GM12878 (cell line): ENCODE data around the gene GALNT18. TPM values are rescaled to one million over a fixed set of nuclear protein-coding genes. Genes with fewer than 3 reads are reported as not detected.

Experiments
- ATAC-seq: fragments of 200-7000 bp; cut with Tn5 transposase; 3 replicates; pipeline ENCODE4 v1.9.1; 2020; ENCODE audit warnings: mild to moderate bottlenecking, moderate library complexity
- BruUV-seq: library from RNA; stranded (reverse); fragments of 400-500 nt; replicated peaks from 2 replicates; lab custom pipeline; 2021; lab: Mats Ljungman, UMichigan
- CTCF ChIA-PET: fragments of 300-600 bp; sonication (Branson Sonifier 250); formaldehyde crosslinking; extraction: SDS; loops from one replicate; lab custom pipeline; 2021; ENCODE audit warnings: inconsistent platforms; lab: Yijun Ruan, JAX
- POLR2A ChIA-PET: fragments of 350-600 bp; formaldehyde crosslinking; extraction: SDS; loops from one replicate; lab custom pipeline; 2021; ENCODE audit warnings: inconsistent platforms; lab: Charles Lee
- RAD21 ChIA-PET: fragments of 300-600 bp; sonication (Branson Sonifier 250); formaldehyde crosslinking; loops from one replicate; lab custom pipeline; 2023; ENCODE audit warnings: antibody characterized with exemption; ENCODE audit not compliant: unreplicated experiment; lab: Charles Lee
- SMC1A ChIA-PET: fragments of 300-600 bp; sonication (Branson Sonifier 250); formaldehyde crosslinking; loops from one replicate; lab custom pipeline; 2023; ENCODE audit not compliant: unreplicated experiment, uncharacterized antibody; lab: Charles Lee
- DNase-seq: peaks from one replicate; pipeline ENCODE4 v3.0.0-alpha.2; 2011; ENCODE audit warnings: low read depth, low spot score
- FAIRE-seq: peaks from 3 replicates; lab custom pipeline; 2011; peaks lifted over from hg19 to GRCh38; lab: Jason Lieb, UNC
- H2AFZ ChIP-seq: 2 replicates; pipeline ENCODE4 v1.6.0; 2011; ENCODE audit warnings: low read depth, low read length, control low read depth; ENCODE audit not compliant: control insufficient read depth
- H3K27ac ChIP-seq: 2 replicates; pipeline ENCODE4 v1.5.1; 2011; ENCODE audit warnings: control low read depth; ENCODE audit not compliant: control insufficient read depth, insufficient read depth
- H3K27me3 ChIP-seq, 2 experiments: replicated peaks in 1 of 2; 2 replicates each; pipeline versions ENCODE4 v1.6.0 to v1.6.1; 2011; ENCODE audit warnings: low read length in 1 of 2; ENCODE audit not compliant: control insufficient read depth in 2 of 2, insufficient read depth in 2 of 2
- H3K36me3 ChIP-seq, 2 experiments: 2 replicates each; pipeline ENCODE4 v1.5.1; 2011; ENCODE audit warnings: low read length in 1 of 2; ENCODE audit not compliant: control insufficient read depth in 2 of 2, insufficient read depth in 2 of 2
- H3K4me1 ChIP-seq: 2 replicates; pipeline ENCODE4 v1.6.1; 2011; ENCODE audit warnings: mild to moderate bottlenecking, low read length, moderate library complexity, mixed read lengths; ENCODE audit not compliant: control insufficient read depth, insufficient read depth
- H3K4me2 ChIP-seq: 2 replicates; pipeline ENCODE4 v1.6.0; 2011; ENCODE audit warnings: control low read depth; ENCODE audit not compliant: control insufficient read depth, insufficient read depth
- H3K4me3 ChIP-seq: fragments of 200-600 bp; sonication (generic); 2 replicates; pipeline ENCODE4 v1.5.1; 2016
- H3K79me2 ChIP-seq: 2 replicates; pipeline ENCODE4 v1.6.0; 2011; ENCODE audit warnings: low read length; ENCODE audit not compliant: control insufficient read depth, insufficient read depth
- H3K9ac ChIP-seq: 2 replicates; pipeline ENCODE4 v1.8.0; 2011; ENCODE audit warnings: low read length, control low read depth, mixed read lengths; ENCODE audit not compliant: control insufficient read depth, insufficient read depth
- H3K9me3 ChIP-seq: replicated peaks from 3 replicates; pipeline ENCODE4 v1.5.1; 2011; ENCODE audit warnings: mild to moderate bottlenecking, low read length; ENCODE audit not compliant: control insufficient read depth, insufficient read depth
- H4K20me1 ChIP-seq: 2 replicates; pipeline ENCODE4 v1.6.0; 2011; ENCODE audit not compliant: control insufficient read depth, insufficient read depth
- BCL11A ChIP-seq: IDR thresholded peaks from 2 replicates; pipeline ENCODE4 v1.6.1; 2011; ENCODE audit warnings: low read depth, low read length
- GABPA ChIP-seq: IDR thresholded peaks from 2 replicates; pipeline ENCODE4 v1.6.1; 2014; ENCODE audit warnings: antibody characterized with exemption, low read depth, mild to moderate bottlenecking, inconsistent platforms
- KAT2A ChIP-seq: conservative IDR thresholded peaks from 2 replicates; pipeline ENCODE4 v1.6.1; 2011; ENCODE audit warnings: low read depth, low read length; ENCODE audit not compliant: control insufficient read depth
- PML ChIP-seq: IDR thresholded peaks from 2 replicates; pipeline ENCODE4 v1.6.1; 2012; ENCODE audit warnings: low read length, inconsistent platforms
- POLR2A ChIP-seq: IDR thresholded peaks from 2 replicates; pipeline ENCODE4 v1.6.1; 2011; ENCODE audit warnings: low read depth, mild to moderate bottlenecking, low read length
- RFX5 ChIP-seq: IDR thresholded peaks from 2 replicates; pipeline ENCODE4 v1.6.1; 2011; ENCODE audit warnings: low read depth, low read length, improper control_type of control experiment
- TARDBP ChIP-seq: IDR thresholded peaks from 2 replicates; pipeline ENCODE4 v1.6.1; 2016; ENCODE audit warnings: borderline replicate concordance
- WGBS: methylation state at CpG from one replicate; pipeline ENCODE4 v1.1.6; 2016; ENCODE audit warnings: low lambda C conversion rate; ENCODE audit not compliant: insufficient replicate concordance, insufficient coverage; ENCODE audit errors: missing lambda C conversion rate; 5-methylcytosine and 5-hydroxymethylcytosine counted together
- in situ Hi-C: fragments of 300-500 bp; cut with MboI; formaldehyde crosslinking; loops from 9 replicates; pipeline ENCODE4 v1.14.3; 2018; ENCODE audit warnings: mixed read lengths
- intact Hi-C: fragments of 100-400 bp; cut with micrococcal nuclease; formaldehyde crosslinking; loops from one replicate; pipeline ENCODE4 v1.14.2; 2022; ENCODE audit not compliant: unreplicated experiment
- polyA plus RNA-seq, 11 experiments: library from polyadenylated mRNA; depleted of rRNA in 4 of 11; unstranded in 6 of 11; stranded (reverse) in 5 of 11; fragments of >200 nt; fragmentation: Nextera tagmentation in 4 of 11; fragmentation: Illumina TruSeq in 1 of 11; extraction: Ambion mirVana in 4 of 11; extraction: Trizol in 1 of 11; gene quantifications; 1 replicate in 1 of 11; 2 replicates in 10 of 11; pipeline versions ENCODE4 v1.2.1 to v1.2.3, GENCODE V29; 2011 to 2016; ENCODE audit warnings: inconsistent platforms in 2 of 11, missing spikeins in 2 of 11, low read depth in 1 of 11
- total RNA-seq, 4 experiments: library from RNA; depleted of rRNA in 3 of 4; stranded (reverse); fragments of >200 nt in 3 of 4; fragmentation: Illumina TruSeq in 1 of 4; extraction: Trizol in 1 of 4; gene quantifications; 2 replicates each; pipeline versions ENCODE4 v1.2.1 to v1.2.3, GENCODE V29; 2013 to 2021
- TF ChIP-seq, protein P1 (sequence below): fragments of 450-650 bp; conservative IDR thresholded peaks from 2 replicates; pipeline ENCODE4 v1.6.1; 2017; ENCODE audit warnings: mild to moderate bottlenecking, moderate library complexity
- TF ChIP-seq, protein P2 (sequence below): IDR thresholded peaks from 2 replicates; pipeline ENCODE4 v1.6.1; 2012; ENCODE audit warnings: low read depth, low read length, improper control_type of control experiment
- TF ChIP-seq, protein P3 (sequence below): IDR thresholded peaks from 2 replicates; pipeline ENCODE4 v1.6.1; 2012; ENCODE audit warnings: low read depth, low read length, improper control_type of control experiment
- TF ChIP-seq, protein P4 (sequence below): fragments of 450-650 bp; IDR thresholded peaks from 2 replicates; pipeline ENCODE4 v1.6.1; 2017; ENCODE audit warnings: mild to moderate bottlenecking, moderate library complexity

Gene GALNT18
- total and polyA plus RNA-seq, 10 of the 15 experiments (the other 5 are each of a cell fraction or from before 2014, with no cell fraction given) = 1.2 to 14.2 (median 6.3) TPM

DNA sequence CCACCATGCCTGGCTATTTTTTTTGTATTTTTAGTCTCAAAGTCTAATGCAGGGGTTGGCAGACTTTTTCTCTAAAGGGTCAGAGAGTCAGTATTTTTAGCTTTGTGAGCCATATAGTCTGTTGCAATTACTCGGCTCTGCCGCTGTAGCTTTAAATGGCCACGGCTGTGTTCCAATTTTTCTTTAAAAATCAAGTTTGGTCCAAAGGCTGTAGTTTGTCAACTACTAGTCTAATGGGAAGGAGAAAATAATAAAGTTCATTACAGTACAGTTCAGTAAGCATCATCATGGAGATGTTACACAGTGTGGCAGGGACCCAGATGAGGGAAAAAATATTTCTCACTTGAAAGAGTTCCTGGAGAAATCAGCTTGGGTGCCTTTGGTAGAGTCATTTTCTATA, 376.4 kb downstream of the GALNT18 start:
- Histone ChIP-seq H3K9ac (no peak overlapping the region), H3K36me3 (no peaks in the 10 kb centered on the region), H3K4me3 (no peak overlapping the region), H3K9me3 (no peaks in the 10 kb centered on the region; the same call in 2 of the 3 replicates), H3K79me2 (no peaks in the 10 kb centered on the region), H3K4me1 (peaks cover 13% of the 10 kb centered on the region; the same call in 1 of the 2 replicates), H3K4me2 (no peak overlapping the region), H2AFZ (no peak overlapping the region), H4K20me1 (no peaks in the 10 kb centered on the region), H3K27me3 (no peaks in the 10 kb centered on the region), H3K27ac (no peak overlapping the region)
- no TSS peak for BruUV-seq
- FAIRE-seq = no peak
- no peak for ATAC-seq
- ChIA-PET POLR2A (no interaction called here), CTCF (interaction anchor here (4.6 kb wide), 1 partner anchor 14 kb away, joined by 24 read pairs; no protein-coding TSS in a partner anchor), SMC1A (interaction anchor here (3.1 kb wide), 1 partner anchor 11 kb away, joined by 23 read pairs; no protein-coding TSS in a partner anchor), RAD21 (interaction anchor here (0.9 kb wide), 1 partner anchor 16 kb away, joined by 3 read pairs; no protein-coding TSS in a partner anchor)
- WGBS = 62% methylated on average over 3 of the region's 3 CpGs
- intact Hi-C loops = no loop called here
- no peak for DNase-seq
- in situ Hi-C loops = no loop called here
- TF ChIP-seq RFX5 = no peak
- TF ChIP-seq, protein P1, sequence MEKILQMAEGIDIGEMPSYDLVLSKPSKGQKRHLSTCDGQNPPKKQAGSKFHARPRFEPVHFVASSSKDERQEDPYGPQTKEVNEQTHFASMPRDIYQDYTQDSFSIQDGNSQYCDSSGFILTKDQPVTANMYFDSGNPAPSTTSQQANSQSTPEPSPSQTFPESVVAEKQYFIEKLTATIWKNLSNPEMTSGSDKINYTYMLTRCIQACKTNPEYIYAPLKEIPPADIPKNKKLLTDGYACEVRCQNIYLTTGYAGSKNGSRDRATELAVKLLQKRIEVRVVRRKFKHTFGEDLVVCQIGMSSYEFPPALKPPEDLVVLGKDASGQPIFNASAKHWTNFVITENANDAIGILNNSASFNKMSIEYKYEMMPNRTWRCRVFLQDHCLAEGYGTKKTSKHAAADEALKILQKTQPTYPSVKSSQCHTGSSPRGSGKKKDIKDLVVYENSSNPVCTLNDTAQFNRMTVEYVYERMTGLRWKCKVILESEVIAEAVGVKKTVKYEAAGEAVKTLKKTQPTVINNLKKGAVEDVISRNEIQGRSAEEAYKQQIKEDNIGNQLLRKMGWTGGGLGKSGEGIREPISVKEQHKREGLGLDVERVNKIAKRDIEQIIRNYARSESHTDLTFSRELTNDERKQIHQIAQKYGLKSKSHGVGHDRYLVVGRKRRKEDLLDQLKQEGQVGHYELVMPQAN = no peak
- TF ChIP-seq, protein P2, sequence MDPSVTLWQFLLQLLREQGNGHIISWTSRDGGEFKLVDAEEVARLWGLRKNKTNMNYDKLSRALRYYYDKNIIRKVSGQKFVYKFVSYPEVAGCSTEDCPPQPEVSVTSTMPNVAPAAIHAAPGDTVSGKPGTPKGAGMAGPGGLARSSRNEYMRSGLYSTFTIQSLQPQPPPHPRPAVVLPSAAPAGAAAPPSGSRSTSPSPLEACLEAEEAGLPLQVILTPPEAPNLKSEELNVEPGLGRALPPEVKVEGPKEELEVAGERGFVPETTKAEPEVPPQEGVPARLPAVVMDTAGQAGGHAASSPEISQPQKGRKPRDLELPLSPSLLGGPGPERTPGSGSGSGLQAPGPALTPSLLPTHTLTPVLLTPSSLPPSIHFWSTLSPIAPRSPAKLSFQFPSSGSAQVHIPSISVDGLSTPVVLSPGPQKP = no peak
- TF ChIP-seq TARDBP = no peak
- no peak for TF ChIP-seq BCL11A
- no peak for TF ChIP-seq GABPA
- no peak for TF ChIP-seq KAT2A
- TF ChIP-seq, protein P3, sequence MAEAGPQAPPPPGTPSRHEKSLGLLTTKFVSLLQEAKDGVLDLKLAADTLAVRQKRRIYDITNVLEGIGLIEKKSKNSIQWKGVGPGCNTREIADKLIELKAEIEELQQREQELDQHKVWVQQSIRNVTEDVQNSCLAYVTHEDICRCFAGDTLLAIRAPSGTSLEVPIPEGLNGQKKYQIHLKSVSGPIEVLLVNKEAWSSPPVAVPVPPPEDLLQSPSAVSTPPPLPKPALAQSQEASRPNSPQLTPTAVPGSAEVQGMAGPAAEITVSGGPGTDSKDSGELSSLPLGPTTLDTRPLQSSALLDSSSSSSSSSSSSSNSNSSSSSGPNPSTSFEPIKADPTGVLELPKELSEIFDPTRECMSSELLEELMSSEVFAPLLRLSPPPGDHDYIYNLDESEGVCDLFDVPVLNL = no peak
- TF ChIP-seq POLR2A = no peak
- TF ChIP-seq PML = no peak
- TF ChIP-seq, protein P4, sequence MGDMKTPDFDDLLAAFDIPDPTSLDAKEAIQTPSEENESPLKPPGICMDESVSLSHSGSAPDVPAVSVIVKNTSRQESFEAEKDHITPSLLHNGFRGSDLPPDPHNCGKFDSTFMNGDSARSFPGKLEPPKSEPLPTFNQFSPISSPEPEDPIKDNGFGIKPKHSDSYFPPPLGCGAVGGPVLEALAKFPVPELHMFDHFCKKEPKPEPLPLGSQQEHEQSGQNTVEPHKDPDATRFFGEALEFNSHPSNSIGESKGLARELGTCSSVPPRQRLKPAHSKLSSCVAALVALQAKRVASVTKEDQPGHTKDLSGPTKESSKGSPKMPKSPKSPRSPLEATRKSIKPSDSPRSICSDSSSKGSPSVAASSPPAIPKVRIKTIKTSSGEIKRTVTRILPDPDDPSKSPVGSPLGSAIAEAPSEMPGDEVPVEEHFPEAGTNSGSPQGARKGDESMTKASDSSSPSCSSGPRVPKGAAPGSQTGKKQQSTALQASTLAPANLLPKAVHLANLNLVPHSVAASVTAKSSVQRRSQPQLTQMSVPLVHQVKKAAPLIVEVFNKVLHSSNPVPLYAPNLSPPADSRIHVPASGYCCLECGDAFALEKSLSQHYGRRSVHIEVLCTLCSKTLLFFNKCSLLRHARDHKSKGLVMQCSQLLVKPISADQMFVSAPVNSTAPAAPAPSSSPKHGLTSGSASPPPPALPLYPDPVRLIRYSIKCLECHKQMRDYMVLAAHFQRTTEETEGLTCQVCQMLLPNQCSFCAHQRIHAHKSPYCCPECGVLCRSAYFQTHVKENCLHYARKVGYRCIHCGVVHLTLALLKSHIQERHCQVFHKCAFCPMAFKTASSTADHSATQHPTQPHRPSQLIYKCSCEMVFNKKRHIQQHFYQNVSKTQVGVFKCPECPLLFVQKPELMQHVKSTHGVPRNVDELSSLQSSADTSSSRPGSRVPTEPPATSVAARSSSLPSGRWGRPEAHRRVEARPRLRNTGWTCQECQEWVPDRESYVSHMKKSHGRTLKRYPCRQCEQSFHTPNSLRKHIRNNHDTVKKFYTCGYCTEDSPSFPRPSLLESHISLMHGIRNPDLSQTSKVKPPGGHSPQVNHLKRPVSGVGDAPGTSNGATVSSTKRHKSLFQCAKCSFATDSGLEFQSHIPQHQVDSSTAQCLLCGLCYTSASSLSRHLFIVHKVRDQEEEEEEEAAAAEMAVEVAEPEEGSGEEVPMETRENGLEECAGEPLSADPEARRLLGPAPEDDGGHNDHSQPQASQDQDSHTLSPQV = no peak
